ENCODE measurements around the gene GAB2. TPM values are rescaled to one million over a fixed set of nuclear protein-coding genes. Genes with fewer than 3 reads are reported as not detected.

Gene GAB2
- total RNA-seq: 16.0 and 21.1 TPM in 2 replicates

GRCh38 chr11:78417175-78417887, at the start of gene GAB2:
Gene GAB2, minus strand, starts transcription at chr11:78417820. Its CDS starts 100 bp downstream, at chr11:78417720.

GRCh38 chr11:78188286-78189173, 229.1 kb downstream of the GAB2 start, which contains the start of the genes KCTD21 and USP35:
Gene KCTD21, minus strand, starts transcription at chr11:78188626. Its CDS starts 14,072 bp downstream, at chr11:78174554.
Gene USP35, plus strand, starts transcription at chr11:78188919. Its CDS starts 7,327 bp downstream, at chr11:78196246.

Other genes starting within 250 kb of the GAB2 start
- gene KCTD21, start 229.2 kb downstream of the GAB2 start, total RNA-seq: 10.6 and 15.2 TPM in 2 replicates
- 7.1 and 8.5 TPM in 2 replicates for gene USP35, start 228.9 kb downstream of the GAB2 start, total RNA-seq
- 6.3 and 7.1 TPM in 2 replicates for gene NARS2, start 157.0 kb upstream of the GAB2 start, total RNA-seq